ENCODE measurements around the gene LINGO3. TPM values are rescaled to one million over a fixed set of nuclear protein-coding genes. Genes with fewer than 3 reads are reported as not detected.
A peak's percentile ranks its signal among the peaks of the same experiment; 100 is the strongest.

The LINGO3 gene
- total and polyA plus RNA-seq, 2 of the 8 experiments (the other 6 are each of a cell fraction or from before 2014, with no cell fraction given) = 0.59 TPM; not detected in 1

DNA sequence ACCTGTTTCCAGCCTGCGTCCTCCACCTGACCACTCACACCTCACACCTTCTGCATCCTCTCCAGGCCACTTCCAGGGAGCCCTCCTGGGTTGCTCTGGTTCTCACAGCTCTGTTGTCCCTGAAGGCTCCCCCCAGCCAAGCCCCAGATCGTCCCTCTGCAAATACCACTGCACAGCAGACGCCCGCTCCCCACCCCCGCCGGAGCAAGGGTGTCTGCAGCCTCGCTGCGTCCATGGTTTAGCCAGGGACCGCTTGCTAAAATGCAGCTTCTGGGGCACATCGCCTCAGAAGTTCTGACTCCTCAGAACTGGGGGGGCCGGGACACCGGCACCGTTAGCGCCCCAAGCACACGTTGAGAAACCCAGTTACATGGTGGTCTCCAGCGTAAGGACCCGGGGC is 983 bp downstream of the LINGO3 start:
- Histone ChIP-seq H3K79me1 (ENCODE audit: low read depth, low read length) (no peaks in the 10 kb centered on the region), H3K23me2 (ENCODE audit: low read depth, low read length) (peaks cover 2% of the 10 kb centered on the region; the same call in 1 of the 2 replicates), H3K79me2 (ENCODE audit: control insufficient read depth in 1 of 2, insufficient read depth in 2 of 2, low read length in 2 of 2) (no peaks in the 10 kb centered on the region), H3K27ac (ENCODE audit: low read depth, low read length) (no peak overlapping the region), H3K4me3 (ENCODE audit: extremely low read depth in 1 of 4, insufficient read depth in 2 of 4, low read depth in 3 of 4, low read length in 4 of 4) (no peak overlapping the region), H2BK12ac (ENCODE audit: low read depth, low read length) (no peak overlapping the region), H4K20me1 (replicated peaks in 1 of 2; ENCODE audit: control insufficient read depth in 1 of 2, insufficient read depth in 2 of 2, low read length in 2 of 2) (peaks cover 0 to 3% of the 10 kb centered on the region in 2 experiments), H3K4me1 (replicated peaks in 1 of 4; ENCODE audit: control insufficient read depth in 3 of 4, insufficient read depth in 4 of 4, low read length in 3 of 4) (peaks cover 0 to 19% (median 7%) of the 10 kb centered on the region in 4 experiments; a peak in 5 of 7 replicates), H4K8ac (ENCODE audit: extremely low read depth, insufficient read depth, low read length) (no peak overlapping the region), H3K9me3 (ENCODE audit: insufficient read depth in 2 of 2, low read depth in 1 of 2, low read length in 1 of 2) (no peaks in the 10 kb centered on the region), H3K14ac (ENCODE audit: insufficient read length) (no peak overlapping the region), H2BK5ac (ENCODE audit: low read depth, low read length) (no peak overlapping the region), H3K9ac (replicated peaks in 1 of 4; ENCODE audit: extremely low read depth in 1 of 4, low read depth in 3 of 4, low read length in 3 of 4) (no peak overlapping the region), H4K91ac (replicated peaks; ENCODE audit: insufficient read length, low read length) (no peak overlapping the region), H2BK120ac (replicated peaks; ENCODE audit: low read depth, low read length) (no peak overlapping the region), H3K36me3 (ENCODE audit: control insufficient read depth in 2 of 4, insufficient read depth in 4 of 4, low read length in 3 of 4) (no peaks in the 10 kb centered on the region), H2AK5ac (ENCODE audit: low read depth, low read length) (no peak overlapping the region), H3K23ac (ENCODE audit: insufficient read length) (no peak overlapping the region), H3K4ac (replicated peaks; ENCODE audit: insufficient read length, low read depth, low read length) (no peak overlapping the region), H2BK15ac (ENCODE audit: low read length) (peak overlapping the region; percentile 29; the same call in 1 of the 2 replicates), H2BK20ac (ENCODE audit: low read length) (0 out of 2 replicates have a peak overlapping the region, but pooled peaks have one; percentile 6), H3K18ac (ENCODE audit: extremely low read depth, low read length) (no peak overlapping the region), H4K5ac (ENCODE audit: insufficient read length, low read depth, low read length) (no peak overlapping the region), H3K56ac (replicated peaks; ENCODE audit: insufficient read length, low read depth, low read length) (no peak overlapping the region), H3K27me3 (replicated peaks in 1 of 4; ENCODE audit: control insufficient read depth in 3 of 4, extremely low read depth in 1 of 4, insufficient read depth in 3 of 4, low read length in 3 of 4) (peaks cover 7 to 46% (median 34%) of the 10 kb centered on the region in 4 experiments), H2AFZ (ENCODE audit: low read length) (no peak overlapping the region), H3K4me2 (ENCODE audit: insufficient read depth in 1 of 2, low read depth in 2 of 2, low read length in 2 of 2) (peak overlapping the region in 1 of 2 experiments; percentile 33; a peak in 1 of 4 replicates)
- DNase-seq (ENCODE audit: low read depth in 1 of 2, low spot score in 2 of 2) (no peak), FAIRE-seq (no peak)
- POLR2A ChIA-PET (ENCODE audit: partially characterized antibody) = interaction anchor here (0.9 to 4.4 kb wide), 9 partner anchors 11 to 157 kb away, joined by 3 to 16 read pairs (median 5); no protein-coding TSS in a partner anchor
- WGBS, 2 experiments (ENCODE audit: extremely low coverage in 1 of 2, insufficient coverage in 1 of 2, insufficient read length in 1 of 2, insufficient replicate concordance in 2 of 2, low coverage in 1 of 2, low lambda C conversion rate in 2 of 2, missing lambda C conversion rate in 1 of 2) = 87% methylated on average over 16 of the region's 17 CpGs; no CpG with 5 or more reads in 1 of the 2 experiments
- TF ChIP-seq NRF1 (IDR thresholded peaks at IDR 0.05; ENCODE audit: low read depth, low read length) (no peak), BACH1 (IDR thresholded peaks at IDR 0.05; ENCODE audit: low read length) (no peak), CHD2 (IDR thresholded peaks at IDR 0.05; ENCODE audit: low read length) (no peak), SP1 (IDR thresholded peaks at IDR 0.05; ENCODE audit: low read depth, low read length) (no peak), SRF (IDR thresholded peaks at IDR 0.05; ENCODE audit: low read depth, low read length) (no peak), TEAD4 (IDR thresholded peaks at IDR 0.05; ENCODE audit: low read depth, low read length) (no peak), GABPA (IDR thresholded peaks at IDR 0.05; ENCODE audit: borderline replicate concordance, insufficient read depth, low read length) (no peak), SP4 (IDR thresholded peaks at IDR 0.05; ENCODE audit: low read length) (no peak), HDAC2 (IDR thresholded peaks at IDR 0.05; ENCODE audit: borderline replicate concordance in 1 of 2, low read depth in 2 of 2, low read length in 2 of 2) (no peak), POLR2A (IDR thresholded peaks at IDR 0.05; ENCODE audit: control extremely low read depth in 1 of 2, low read depth in 2 of 2, low read length in 2 of 2) (no peak)
- CTCF ChIA-PET (ENCODE audit: partially characterized antibody) = interaction anchor here (0.9 to 2.4 kb wide), 4 partner anchors 8 to 54 kb away, joined by 3 to 6 read pairs (median 3); no protein-coding TSS in a partner anchor
